ENCODE results near the gene NBPF14. TPM values are rescaled to one million over a fixed set of nuclear protein-coding genes. Genes with fewer than 3 reads are reported as not detected.

Gene NBPF14
- total and polyA plus RNA-seq, 2 of the 8 experiments (the other 6 are each of a cell fraction or from before 2014, with no cell fraction given), result 6.0 to 8.8 TPM

- TF ChIP-seq TEAD4 (IDR thresholded peaks at IDR 0.05; ENCODE audit: low read depth, low read length) (0 out of 2 replicates have a peak, but pooled peaks have one; percentile 5), ATF2 (IDR thresholded peaks at IDR 0.05; ENCODE audit: low read length) (peak; percentile 96), RAD21 (IDR thresholded peaks at IDR 0.05 in 1 of 2, conservative IDR thresholded peaks at IDR 0.05 in 1 of 2; ENCODE audit: low read depth in 2 of 2, low read length in 2 of 2) (peak in 1 of 2 experiments; percentile 16; a peak in 1 of 4 replicates), HDAC6 (IDR thresholded peaks at IDR 0.05; ENCODE audit: low read depth, low read length) (peak; percentile 55), TCF12 (IDR thresholded peaks at IDR 0.05; ENCODE audit: low read depth, low read length) (peak; percentile 88; the same call in 1 of the 2 replicates), BCL11A (IDR thresholded peaks at IDR 0.05; ENCODE audit: low read depth in 2 of 2, low read length in 2 of 2) (peak; percentile 2 to 87), TBP (IDR thresholded peaks at IDR 0.05; ENCODE audit: low read depth, low read length) (peak; percentile 95)
Observed at GRCh38 chr1:148522561-148523204, 73.1 kb downstream of the NBPF14 start (continued).

All from H1 (cell line).